ENCODE results near the gene ATP1A4. TPM values are rescaled to one million over a fixed set of nuclear protein-coding genes. Genes with fewer than 3 reads are reported as not detected.

The ATP1A4 gene
- total RNA-seq, 2 experiments from 2014 or later, result not detected

DNA sequence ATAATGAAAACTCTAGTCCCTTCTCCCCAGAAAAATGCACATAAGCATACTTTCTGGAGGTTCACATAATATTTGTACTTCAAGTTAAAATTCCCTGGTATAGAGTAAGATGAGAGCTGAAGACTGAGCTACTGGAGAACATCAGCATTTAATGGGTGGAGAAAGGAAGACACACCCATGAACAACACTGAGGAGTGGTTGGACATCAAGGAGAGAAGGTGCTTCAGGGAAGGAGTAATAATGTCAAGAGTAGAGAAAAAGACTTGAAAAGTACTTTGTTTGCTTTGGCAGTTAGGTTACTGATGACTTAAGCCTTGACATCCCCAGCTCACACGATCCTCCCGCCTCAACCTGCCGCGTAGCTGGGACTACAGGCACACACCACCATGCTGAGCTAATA is 75.6 kb downstream of the ATP1A4 start:
- ATAC-seq, result no peak
- POLR2A ChIA-PET, result interaction anchor here (1.4 kb wide), 1 partner anchor 36 kb away, joined by 3 read pairs; the partner anchor contains the start of gene DCAF8
- no peaks in the 10 kb centered on the region for H3K27me3 Mint-ChIP-seq (ENCODE audit: low read depth)

DNA sequence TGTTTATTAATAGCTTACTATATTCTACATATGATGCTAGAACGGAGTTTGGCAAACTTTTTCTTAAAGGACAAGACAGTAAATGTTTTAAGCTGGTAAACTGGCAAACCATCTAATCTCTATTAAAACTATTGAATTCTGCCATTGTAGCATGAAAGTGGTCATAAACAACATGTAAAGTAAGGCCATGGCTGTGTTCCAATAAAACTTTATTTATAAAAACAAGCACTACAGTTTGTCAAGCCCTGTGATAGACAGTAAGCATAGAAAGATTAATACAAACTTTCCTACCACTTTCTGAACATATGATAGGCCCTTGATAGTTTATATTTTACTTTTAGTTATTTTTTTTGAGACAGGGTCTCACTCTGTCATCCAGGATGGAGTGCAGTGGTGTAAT is 76.2 kb downstream of the ATP1A4 start:
- H3K4me1 Mint-ChIP-seq (ENCODE audit: low read depth), result no peaks in the 10 kb centered on the region
- ChIA-PET POLR2A (interaction anchor here (1.4 kb wide), 1 partner anchor 35 kb away, joined by 3 read pairs; the partner anchor contains the start of gene DCAF8), CTCF (interaction anchor here (0.7 to 3.9 kb wide), 7 partner anchors 8 to 149 kb away, joined by 3 to 17 read pairs (median 5); partner anchors contain the start of genes CASQ1 and IGSF8)
- H3K9me3 Mint-ChIP-seq (ENCODE audit: insufficient read depth), result no peaks in the 10 kb centered on the region
- no peak overlapping the region for H3K27ac Mint-ChIP-seq
- H3K27me3 Mint-ChIP-seq (ENCODE audit: low read depth), result no peaks in the 10 kb centered on the region
- H3K4me3 Mint-ChIP-seq, result no peak overlapping the region
- no peak for DNase-seq
- no peak for ATAC-seq
- H3K36me3 Mint-ChIP-seq (ENCODE audit: low read depth), result peaks cover 46% of the 10 kb centered on the region

More for the DNA sequence above, 75.6 kb downstream of the ATP1A4 start:
- CTCF ChIA-PET, result interaction anchor here (1.0 to 3.9 kb wide), 5 partner anchors 25 to 148 kb away, joined by 3 to 17 read pairs (median 6); partner anchors contain the start of gene CASQ1
- no peak overlapping the region for H3K4me3 Mint-ChIP-seq
- peaks cover 51% of the 10 kb centered on the region for H3K36me3 Mint-ChIP-seq (ENCODE audit: low read depth)
- DNase-seq, result no peak
- H3K9me3 Mint-ChIP-seq (ENCODE audit: insufficient read depth), result no peaks in the 10 kb centered on the region
- no peaks in the 10 kb centered on the region for H3K4me1 Mint-ChIP-seq (ENCODE audit: low read depth)
- no peak overlapping the region for H3K27ac Mint-ChIP-seq

DNA sequence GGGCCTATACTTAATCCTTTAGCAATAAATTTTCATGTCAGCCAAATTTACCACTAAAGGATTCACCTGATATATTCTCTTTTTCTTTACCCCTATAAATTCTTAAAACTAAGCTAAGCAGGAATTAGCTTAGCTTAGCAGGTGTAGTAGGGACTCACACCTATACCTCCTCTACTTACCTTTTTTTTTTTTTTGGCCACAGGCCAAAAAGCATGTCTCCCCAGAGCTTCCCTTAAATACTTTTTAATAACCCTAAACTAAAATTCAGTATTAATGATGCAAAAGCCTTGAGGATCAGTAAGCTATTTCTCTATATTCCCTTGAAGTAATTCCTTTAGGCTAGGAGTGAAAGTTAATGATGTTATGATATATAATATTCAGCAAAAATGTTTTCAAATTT is 77.0 kb downstream of the ATP1A4 start:
- Mint-ChIP-seq H3K4me3 (no peak overlapping the region), H3K27ac (no peak overlapping the region), H3K36me3 (ENCODE audit: low read depth) (peaks cover 46% of the 10 kb centered on the region), H3K9me3 (ENCODE audit: insufficient read depth) (no peaks in the 10 kb centered on the region), H3K27me3 (ENCODE audit: low read depth) (no peaks in the 10 kb centered on the region), H3K4me1 (ENCODE audit: low read depth) (no peaks in the 10 kb centered on the region)
- POLR2A ChIA-PET, result no interaction called here
- CTCF ChIA-PET, result interaction anchor here (0.7 to 3.9 kb wide), 8 partner anchors 9 to 130 kb away, joined by 3 to 22 read pairs (median 4); partner anchors contain the start of genes CASQ1 and IGSF8
- ATAC-seq, result no peak
- DNase-seq, result no peak

DNA sequence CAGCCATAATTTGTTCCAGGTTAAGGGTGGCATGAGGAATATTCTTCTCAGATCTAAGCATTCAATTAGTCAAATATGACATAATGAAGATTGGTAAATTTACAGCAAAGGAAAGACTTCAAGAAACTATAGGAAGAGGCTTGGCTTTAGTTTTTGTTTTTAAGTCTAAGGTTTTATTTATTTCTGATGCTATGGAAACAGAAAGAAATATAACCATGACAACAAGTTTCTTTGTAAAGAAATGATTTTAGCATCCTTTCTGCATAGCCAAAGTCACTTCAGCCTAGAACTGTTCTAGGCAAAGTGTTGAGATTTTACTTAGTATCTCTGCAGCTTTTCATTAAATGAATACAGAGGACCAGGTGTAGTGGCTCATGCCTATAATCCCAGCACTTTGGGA is 81.5 kb downstream of the ATP1A4 start:
- Mint-ChIP-seq H3K27me3 (ENCODE audit: low read depth) (no peaks in the 10 kb centered on the region), H3K4me1 (ENCODE audit: low read depth) (no peaks in the 10 kb centered on the region), H3K9me3 (ENCODE audit: insufficient read depth) (no peaks in the 10 kb centered on the region), H3K27ac (no peak overlapping the region), H3K4me3 (no peak overlapping the region), H3K36me3 (ENCODE audit: low read depth) (peaks cover 50% of the 10 kb centered on the region)
- CTCF ChIA-PET, result interaction anchor here (0.8 to 2.9 kb wide), 4 partner anchors 19 to 147 kb away, joined by 3 to 10 read pairs (median 6); no protein-coding TSS in a partner anchor
- ATAC-seq (peak; percentile 36), DNase-seq (no peak)
- POLR2A ChIA-PET, result interaction anchor here (1.1 to 1.2 kb wide), 2 partner anchors 8 to 29 kb away, joined by 3 read pairs; partner anchors contain the start of gene DCAF8

Other genes starting within 250 kb of the ATP1A4 start
- 100 to 1,000 TPM; 476 to 510 TPM for gene TAGLN2, start 226.1 kb upstream of the ATP1A4 start, total RNA-seq
- not detected for gene IGSF9, start 206.0 kb upstream of the ATP1A4 start, total RNA-seq
- not detected for gene SLAMF9, start 197.4 kb upstream of the ATP1A4 start, total RNA-seq
- 1 to 10 TPM; 4.2 to 4.5 TPM for gene PIGM, start 119.6 kb upstream of the ATP1A4 start, total RNA-seq
- gene KCNJ10, start 81.4 kb upstream of the ATP1A4 start, total RNA-seq, result not detected
- gene KCNJ9, start 70.1 kb upstream of the ATP1A4 start, total RNA-seq, result not detected
- gene IGSF8, start 53.0 kb upstream of the ATP1A4 start, total RNA-seq, result 10 to 100 TPM; 41.7 to 44.4 TPM
- gene ATP1A2, start 35.8 kb upstream of the ATP1A4 start, total RNA-seq, result not detected
- gene CASQ1, start 39.0 kb downstream of the ATP1A4 start, total RNA-seq, result not detected
- 10 to 100 TPM; 27.3 to 35.2 TPM for gene PEA15, start 53.8 kb downstream of the ATP1A4 start, total RNA-seq
- gene DCAF8, start 110.9 kb downstream of the ATP1A4 start, total RNA-seq, result 10 to 100 TPM; 81.9 to 85.9 TPM
- 10 to 100 TPM; 42.3 to 42.7 TPM for gene PEX19, start 133.5 kb downstream of the ATP1A4 start, total RNA-seq
- gene COPA, start 191.6 kb downstream of the ATP1A4 start, total RNA-seq, result 100 to 1,000 TPM; 121 to 128 TPM
- gene NCSTN, start 191.8 kb downstream of the ATP1A4 start, total RNA-seq, result 10 to 100 TPM; 52.7 to 59.7 TPM
- under 1 TPM; 0.24 to 0.47 TPM for gene NHLH1, start 215.5 kb downstream of the ATP1A4 start, total RNA-seq
- not detected for gene VANGL2, start 249.0 kb downstream of the ATP1A4 start, total RNA-seq